IPS-NIHi7 (cell line): ENCODE measurements around the gene ZNF440.
"Not testable (repeated sequence)": the region's sequence is repeated elsewhere in the genome, so short reads cannot be mapped to it uniquely, and the experiment has no call there.

Experiments
- DNase-seq: peaks from one replicate; pipeline ENCODE4 v3.0.0; 2012; ENCODE audit warnings: mixed read lengths; ENCODE audit errors: extremely low spot score

Gene ZNF440

DNA sequence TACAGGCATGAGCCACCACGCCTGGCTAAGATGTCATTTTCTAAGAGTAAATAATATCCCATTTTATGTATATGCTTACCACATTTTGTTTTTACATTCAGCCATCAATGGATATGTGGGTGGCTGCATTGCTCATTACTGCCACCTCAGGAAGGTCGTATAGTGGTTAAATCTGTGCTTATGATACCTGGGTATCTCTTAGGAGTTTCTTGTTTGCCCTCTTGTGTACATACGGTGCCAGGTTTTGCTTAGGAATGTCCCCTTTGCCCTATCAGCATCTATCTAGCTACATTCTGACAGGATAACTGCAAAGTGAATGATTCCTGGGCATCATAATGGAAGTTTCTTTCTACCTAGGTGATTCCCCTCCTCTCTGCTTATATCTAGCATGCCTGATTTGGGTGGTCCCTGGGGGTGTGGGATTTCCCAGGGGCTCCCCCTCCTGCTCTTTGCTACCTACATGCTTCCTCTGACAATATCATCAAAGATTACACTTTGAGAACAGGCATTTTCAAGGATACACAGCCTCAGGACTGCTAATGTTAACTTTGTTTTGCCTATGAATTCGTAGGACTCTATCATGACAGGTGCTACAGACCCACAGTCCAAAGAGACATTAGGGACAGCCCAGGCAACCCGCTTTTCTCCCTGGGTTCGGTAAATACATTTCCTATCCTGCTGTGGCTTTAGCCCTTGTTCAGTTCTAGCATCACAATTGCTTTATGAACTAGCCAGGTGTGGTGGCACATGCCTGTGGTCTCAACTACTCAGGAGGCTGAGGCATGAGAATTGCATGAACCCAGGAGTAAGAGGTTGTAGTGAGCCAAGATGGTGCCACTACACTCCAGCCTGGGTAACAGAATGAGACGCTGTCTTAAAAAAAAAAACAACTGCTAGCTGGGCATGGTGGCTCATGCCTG is 15.1 kb downstream of the ZNF440 start:
- DNase-seq, result not testable (repeated sequence)

DNA sequence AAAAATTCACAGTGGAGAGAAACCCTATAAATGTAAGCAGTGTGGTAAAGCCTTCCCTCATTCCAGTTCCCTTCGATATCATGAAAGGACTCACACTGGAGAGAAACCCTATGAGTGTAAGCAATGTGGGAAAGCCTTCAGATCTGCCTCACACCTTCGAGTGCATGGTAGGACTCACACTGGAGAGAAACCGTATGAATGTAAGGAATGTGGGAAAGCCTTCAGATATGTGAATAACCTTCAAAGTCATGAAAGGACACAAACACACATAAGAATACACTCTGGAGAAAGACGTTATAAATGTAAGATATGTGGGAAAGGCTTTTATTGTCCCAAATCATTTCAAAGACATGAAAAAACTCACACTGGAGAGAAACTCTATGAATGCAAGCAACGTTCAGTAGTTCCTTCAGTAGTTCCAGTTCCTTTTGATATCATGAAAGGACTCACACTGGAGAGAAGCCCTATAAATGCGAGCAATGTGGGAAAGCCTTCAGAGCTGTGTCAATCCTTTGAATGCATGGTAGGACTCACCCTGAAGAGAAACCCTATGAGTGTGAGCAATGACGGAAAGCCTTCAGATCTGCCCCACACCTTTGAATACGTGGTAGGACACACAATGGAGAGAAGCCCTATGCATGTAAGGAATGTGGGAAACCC is 18.3 kb downstream of the ZNF440 start:
- DNase-seq, result no peak

GRCh38 chr19:11833541-11833940 is 19.5 kb downstream of the ZNF440 start:
- no peak for DNase-seq

- DNase-seq, result not testable (repeated sequence)
Observed at GRCh38 chr19:11835626-11836066, 21.6 kb downstream of the ZNF440 start.

GRCh38 chr19:11843722-11844121 is 29.6 kb downstream of the ZNF440 start:
- DNase-seq, result no peak

GRCh38 chr19:11847615-11848014 is 33.5 kb downstream of the ZNF440 start:
- DNase-seq, result peak; percentile 27

GRCh38 chr19:11848200-11848593 is 34.1 kb downstream of the ZNF440 start:
- DNase-seq, result no peak

GRCh38 chr19:11848594-11849469 is 34.8 kb downstream of the ZNF440 start, which contains the start of gene ZNF439:
TSS of gene ZNF439 (plus strand) at chr19:11848726. CDS start at chr19:11848868, 142 bp downstream.
- DNase-seq, result peak; percentile 83

DNA sequence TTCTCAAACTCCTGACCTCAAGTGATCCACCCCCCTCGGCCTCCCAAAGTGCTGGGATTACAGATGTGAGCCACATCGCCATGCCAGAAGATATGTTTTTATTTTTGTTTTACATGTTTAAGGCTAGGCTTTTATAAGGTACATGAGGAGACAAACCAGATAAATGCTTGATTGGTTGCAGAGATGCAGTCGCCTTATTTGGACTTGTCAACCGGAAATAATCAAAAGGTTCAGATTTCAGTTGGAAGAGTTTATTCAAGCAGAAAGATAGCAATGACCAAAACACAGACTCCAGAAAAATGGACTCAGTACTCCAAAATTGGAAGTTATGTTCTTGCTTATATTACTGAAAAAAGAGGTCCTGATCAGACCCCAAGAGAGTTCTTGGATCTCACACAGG is 36.2 kb downstream of the ZNF440 start:
- not testable (repeated sequence) for DNase-seq

DNA sequence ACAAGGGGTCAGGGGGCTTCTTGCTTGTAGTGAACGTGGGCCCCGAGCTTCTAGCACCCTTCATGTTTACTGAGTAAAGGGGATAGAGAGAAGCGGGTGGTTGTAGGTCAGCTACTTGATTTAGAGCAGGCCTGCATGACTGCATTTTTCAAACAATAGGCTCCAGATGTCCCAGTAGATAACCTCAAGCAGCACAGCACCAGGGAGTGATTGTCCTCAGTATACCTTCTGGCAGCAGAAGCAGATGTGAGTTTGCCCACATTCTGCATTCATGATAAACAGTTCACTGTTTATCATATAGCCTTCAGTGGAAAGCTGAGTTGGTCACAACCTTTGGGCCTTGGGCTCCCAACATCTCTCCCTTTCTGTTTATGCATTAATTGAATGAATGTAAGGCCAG is 39.3 kb downstream of the ZNF440 start:
- DNase-seq, result no peak

GRCh38 chr19:11856596-11857250 is 42.6 kb downstream of the ZNF440 start:
- no peak for DNase-seq

- no peak for DNase-seq
Observed at GRCh38 chr19:11860721-11861120, 46.6 kb downstream of the ZNF440 start.

DNA sequence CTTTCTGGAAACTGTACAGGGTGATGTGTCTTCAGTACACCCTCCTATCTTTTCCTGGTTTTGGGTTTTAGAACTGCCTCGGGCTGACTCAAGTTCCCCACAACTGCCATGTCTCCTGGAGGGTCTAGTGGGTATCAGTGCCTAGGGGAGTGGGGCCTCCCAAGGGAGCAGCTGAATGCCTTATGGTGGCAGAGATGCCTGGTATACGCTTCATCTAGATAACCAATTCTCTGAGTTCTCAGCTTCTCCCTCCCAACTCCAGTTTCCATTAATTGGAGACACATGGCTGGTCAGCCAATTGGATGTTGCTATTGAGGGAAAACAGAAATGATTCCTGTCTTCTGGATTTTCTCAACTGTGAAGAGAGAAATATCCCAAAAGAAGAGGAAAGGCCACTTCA is 47.2 kb downstream of the ZNF440 start:
- DNase-seq, result no peak

DNA sequence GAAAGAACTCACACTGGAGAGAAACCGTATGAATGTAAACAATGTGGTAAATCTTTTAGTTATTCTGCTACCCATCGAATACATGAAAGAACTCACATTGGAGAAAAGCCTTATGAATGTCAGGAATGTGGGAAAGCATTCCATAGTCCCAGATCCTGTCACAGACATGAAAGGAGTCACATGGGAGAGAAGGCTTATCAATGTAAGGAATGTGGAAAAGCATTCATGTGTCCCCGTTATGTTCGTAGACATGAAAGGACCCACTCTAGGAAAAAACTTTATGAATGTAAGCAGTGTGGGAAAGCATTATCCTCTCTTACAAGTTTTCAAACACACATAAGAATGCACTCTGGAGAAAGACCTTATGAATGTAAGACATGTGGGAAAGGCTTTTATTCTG is 53.7 kb downstream of the ZNF440 start:
- DNase-seq, result not testable (repeated sequence)

DNA sequence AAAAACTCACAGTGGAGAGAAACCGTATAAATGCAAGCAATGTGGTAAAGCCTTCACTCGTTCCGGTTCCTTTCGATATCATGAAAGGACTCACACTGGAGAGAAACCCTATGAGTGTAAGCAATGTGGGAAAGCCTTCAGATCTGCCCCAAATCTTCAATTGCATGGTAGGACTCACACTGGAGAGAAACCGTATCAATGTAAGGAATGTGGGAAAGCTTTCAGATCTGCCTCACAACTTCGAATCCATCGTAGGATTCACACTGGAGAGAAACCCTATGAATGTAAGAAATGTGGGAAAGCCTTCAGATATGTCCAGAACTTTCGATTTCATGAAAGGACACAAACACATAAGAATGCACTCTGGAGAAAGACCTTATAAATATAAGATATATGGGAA is 54.1 kb downstream of the ZNF440 start:
- no peak for DNase-seq

DNA sequence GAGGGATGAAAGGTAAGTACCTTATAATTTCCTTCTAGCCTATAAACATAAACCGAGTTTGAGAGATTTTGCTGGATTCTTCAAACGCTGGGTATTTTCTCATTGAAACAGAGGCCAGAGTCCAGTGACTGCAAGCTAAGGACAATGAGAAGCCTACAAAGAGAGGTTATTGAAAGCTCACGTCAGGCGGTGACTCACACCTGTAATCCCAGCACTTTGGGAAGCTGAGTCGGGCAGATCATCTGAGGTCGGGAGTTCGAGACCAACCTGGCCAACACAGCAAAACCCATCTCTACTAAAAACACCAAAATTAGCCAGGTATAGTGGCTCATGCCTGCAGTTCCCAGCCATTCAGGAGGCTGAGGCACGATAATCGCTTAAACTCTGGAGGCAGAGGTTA is 58.6 kb downstream of the ZNF440 start:
- no peak for DNase-seq

DNA sequence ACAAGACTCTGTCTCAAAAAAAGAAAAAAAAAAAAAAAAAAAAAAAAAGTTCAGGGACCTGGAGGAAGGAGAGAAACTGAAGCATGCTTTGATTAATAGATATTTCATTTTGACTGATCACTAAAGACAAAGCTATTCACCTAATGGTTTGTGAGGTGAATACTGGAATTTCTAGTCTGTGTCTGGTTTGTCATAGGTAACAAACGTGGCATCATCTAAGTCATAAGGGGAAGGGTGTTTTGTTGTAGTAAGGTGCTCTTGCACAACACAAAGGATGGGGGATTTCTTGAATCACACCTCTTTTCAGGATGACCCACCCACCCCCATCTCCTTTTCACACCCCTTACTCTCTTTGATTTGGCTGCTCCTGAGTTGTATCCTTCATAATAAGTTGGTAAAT is 59.7 kb downstream of the ZNF440 start:
- no peak for DNase-seq

- peak; percentile 45 for DNase-seq
Observed at GRCh38 chr19:11879687-11880266, 65.7 kb downstream of the ZNF440 start.

GRCh38 chr19:11880598-11880997 is 66.5 kb downstream of the ZNF440 start:
- DNase-seq, result no peak

GRCh38 chr19:11881151-11881800 is 67.2 kb downstream of the ZNF440 start:
- DNase-seq, result peak; percentile 84
